Hepatocyte (in vitro differentiated cells): ENCODE results near the gene FAM3D. TPM values are rescaled to one million over a fixed set of nuclear protein-coding genes. Genes with fewer than 3 reads are reported as not detected.

Source experiments
- DNase-seq: peaks from one replicate; pipeline ENCODE4 v3.0.0-alpha.2; 2016; ENCODE audit warnings: low spot score
- H2AFZ ChIP-seq: fragments of 200-600 bp; sonication (generic); 2 replicates; pipeline ENCODE4 v1.6.0; 2016; ENCODE audit warnings: antibody characterized with exemption, mild to moderate bottlenecking
- H3K27ac ChIP-seq: fragments of 200-600 bp; sonication (generic); 2 replicates; pipeline ENCODE4 v1.5.1; 2016; ENCODE audit warnings: mild to moderate bottlenecking
- H3K27me3 ChIP-seq: fragments of 200-600 bp; sonication (generic); 2 replicates; pipeline ENCODE4 v1.6.1; 2016
- H3K36me3 ChIP-seq: fragments of 200-600 bp; sonication (generic); replicated peaks from 2 replicates; pipeline ENCODE4 v1.5.1; 2016; ENCODE audit warnings: low read depth; ENCODE audit not compliant: insufficient read depth
- H3K4me1 ChIP-seq: fragments of 200-600 bp; sonication (generic); 2 replicates; pipeline ENCODE4 v1.5.1; 2016; ENCODE audit warnings: mild to moderate bottlenecking, moderate library complexity; ENCODE audit not compliant: insufficient read depth
- H3K4me2 ChIP-seq: fragments of 200-600 bp; sonication (generic); 2 replicates; pipeline ENCODE4 v1.6.0; 2016
- H3K4me3 ChIP-seq: fragments of 200-600 bp; sonication (generic); 2 replicates; pipeline ENCODE4 v1.5.1; 2016; ENCODE audit warnings: mild to moderate bottlenecking
- H3K79me2 ChIP-seq: fragments of 200-600 bp; sonication (generic); 2 replicates; pipeline ENCODE4 v1.6.0; 2017; ENCODE audit warnings: mild to moderate bottlenecking
- H3K9me2 ChIP-seq: fragments of 200-600 bp; sonication (generic); replicated peaks from 2 replicates; pipeline ENCODE4 v1.6.0; 2017; ENCODE audit warnings: mild to moderate bottlenecking; ENCODE audit not compliant: insufficient read depth
- H3K9me3 ChIP-seq: fragments of 200-600 bp; sonication (generic); 2 replicates; pipeline ENCODE4 v1.5.1; 2016; ENCODE audit warnings: low read depth, mild to moderate bottlenecking
- H4K20me1 ChIP-seq: fragments of 200-600 bp; sonication (generic); 2 replicates; pipeline ENCODE4 v1.6.0; 2016; ENCODE audit warnings: mild to moderate bottlenecking; ENCODE audit not compliant: insufficient read depth, poor library complexity, severe bottlenecking
- CTCF ChIP-seq: fragments of 200-600 bp; sonication (generic); IDR thresholded peaks from 2 replicates; pipeline ENCODE4 v1.5.1; 2016; ENCODE audit warnings: antibody characterized with exemption, mild to moderate bottlenecking; ENCODE audit not compliant: poor library complexity
- EZH2 ChIP-seq: fragments of 200-600 bp; sonication (generic); IDR thresholded peaks from 2 replicates; pipeline ENCODE4 v1.6.1; 2016; ENCODE audit warnings: antibody characterized with exemption, mild to moderate bottlenecking, borderline replicate concordance
- EZH2phosphoT487 ChIP-seq: fragments of 200-600 bp; sonication (generic); IDR thresholded peaks from one replicate; pipeline ENCODE4 v1.6.1; 2018; ENCODE audit warnings: antibody characterized with exemption, mild to moderate bottlenecking, low read depth, moderate library complexity; ENCODE audit not compliant: unreplicated experiment, severe bottlenecking
- WGBS: methylation state at CpG from one replicate; pipeline ENCODE4 v1.1.6; 2016; ENCODE audit warnings: low lambda C conversion rate; ENCODE audit errors: missing lambda C conversion rate; 5-methylcytosine and 5-hydroxymethylcytosine counted together
- polyA plus RNA-seq: library from polyadenylated mRNA; unstranded; fragments of >200 nt; fragmentation: Nextera tagmentation; extraction: Ambion mirVana; gene quantifications from 2 replicates; pipeline ENCODE4 v1.2.1, GENCODE V29; 2016
- total RNA-seq: library from RNA; depleted of rRNA; stranded (reverse); fragments of >200 nt; gene quantifications from 2 replicates; pipeline ENCODE4 v1.2.3, GENCODE V29; 2014

Gene FAM3D
- total and polyA plus RNA-seq, 2 experiments from 2014 or later = 4.3 to 4.5 TPM

GRCh38 chr3:58609990-58610389 lies 56.6 kb downstream of the FAM3D start:
- no peak for TF ChIP-seq EZH2
- TF ChIP-seq CTCF = no peak
- TF ChIP-seq EZH2phosphoT487 = no peak
- WGBS = 92% methylated on average over 7 of the region's 7 CpGs
- no peak for DNase-seq
- Histone ChIP-seq H3K9me3 (no peaks in the 10 kb centered on the region), H2AFZ (no peak overlapping the region), H3K27me3 (no peaks in the 10 kb centered on the region), H3K4me3 (no peak overlapping the region), H3K27ac (no peak overlapping the region), H3K4me1 (no peaks in the 10 kb centered on the region), H4K20me1 (no peaks in the 10 kb centered on the region), H3K79me2 (no peaks in the 10 kb centered on the region), H3K9me2 (no peaks in the 10 kb centered on the region), H3K4me2 (no peak overlapping the region), H3K36me3 (no peaks in the 10 kb centered on the region)

DNA sequence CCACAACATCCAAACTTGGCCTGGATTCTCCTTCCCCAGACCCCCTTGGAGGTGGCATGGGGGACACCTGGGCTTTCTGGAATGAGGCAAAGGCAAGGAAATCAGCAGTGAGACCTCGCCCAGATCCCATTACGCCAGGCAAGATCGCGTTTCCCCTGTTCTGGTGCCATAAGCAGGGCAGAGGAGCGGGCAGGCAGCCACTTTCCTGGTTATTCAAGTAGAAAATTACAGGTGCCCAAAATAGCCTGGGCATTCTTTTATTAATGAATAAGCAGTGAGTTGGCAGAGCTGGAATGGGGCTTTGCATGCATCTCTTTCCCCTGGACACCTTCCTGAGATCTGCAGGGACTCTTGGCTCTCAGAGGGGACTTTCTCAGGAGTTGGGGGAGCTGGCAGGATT lies 57.9 kb downstream of the FAM3D start:
- TF ChIP-seq CTCF = no peak
- no peak for TF ChIP-seq EZH2
- no peak for TF ChIP-seq EZH2phosphoT487
- Histone ChIP-seq H3K36me3 (no peaks in the 10 kb centered on the region), H3K4me2 (no peak overlapping the region), H2AFZ (no peak overlapping the region), H3K27me3 (no peaks in the 10 kb centered on the region), H3K9me2 (no peaks in the 10 kb centered on the region), H3K4me1 (no peaks in the 10 kb centered on the region), H3K9me3 (no peaks in the 10 kb centered on the region), H3K4me3 (no peak overlapping the region), H3K79me2 (no peaks in the 10 kb centered on the region), H3K27ac (no peak overlapping the region), H4K20me1 (no peaks in the 10 kb centered on the region)
- WGBS = 91% methylated on average over 5 of the region's 5 CpGs
- no peak for DNase-seq

DNA sequence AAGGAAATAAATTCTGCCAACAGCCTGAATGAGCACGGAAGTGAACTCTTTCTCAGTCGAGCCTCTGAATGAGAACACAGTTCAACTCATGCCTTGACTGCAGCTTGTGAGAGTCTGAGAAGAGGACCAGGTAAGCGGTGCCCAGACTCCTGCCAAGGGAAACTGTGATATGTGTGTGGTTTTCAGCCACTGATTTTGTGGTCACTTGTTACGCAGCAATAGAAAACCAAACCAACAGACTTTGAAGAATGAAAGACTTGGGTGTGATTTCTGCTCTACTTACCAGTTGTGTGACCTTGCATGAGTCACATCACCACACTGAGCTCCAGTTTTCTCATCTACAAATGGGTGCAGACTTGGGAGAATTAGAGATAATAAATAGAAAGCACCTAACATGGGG lies 58.8 kb downstream of the FAM3D start:
- 83% methylated on average over 4 of the region's 4 CpGs for WGBS

More for the DNA sequence above, 58.8 kb downstream of the FAM3D start:
- TF ChIP-seq CTCF (no peak), EZH2 (no peak)
- DNase-seq = no peak
- Histone ChIP-seq H3K4me3 (no peak overlapping the region), H3K9me2 (no peaks in the 10 kb centered on the region), H3K4me2 (no peak overlapping the region), H3K4me1 (no peaks in the 10 kb centered on the region), H3K36me3 (no peaks in the 10 kb centered on the region), H3K79me2 (no peaks in the 10 kb centered on the region), H3K27ac (no peak overlapping the region), H3K27me3 (no peaks in the 10 kb centered on the region), H4K20me1 (no peaks in the 10 kb centered on the region), H2AFZ (no peak overlapping the region), H3K9me3 (no peaks in the 10 kb centered on the region)
